GM12891 (cell line): ENCODE measurements around the gene NSUN7.

Experiments used
- PAX5 ChIP-seq: IDR thresholded peaks from 2 replicates; pipeline ENCODE4 v1.6.1; 2011; ENCODE audit warnings: low read length, moderate library complexity, mild to moderate bottlenecking; ENCODE audit not compliant: insufficient read depth, severe bottlenecking
- POLR2A ChIP-seq: IDR thresholded peaks from 2 replicates; pipeline ENCODE4 v1.6.1; 2011; ENCODE audit warnings: low read depth, low read length, control low read depth
- POLR2AphosphoS5 ChIP-seq: IDR thresholded peaks from 2 replicates; pipeline ENCODE4 v1.6.1; 2011; ENCODE audit warnings: low read depth, low read length, control low read depth
- SPI1 ChIP-seq: IDR thresholded peaks from 2 replicates; pipeline ENCODE4 v1.6.1; 2011; ENCODE audit warnings: low read depth, low read length, control low read depth
- TAF1 ChIP-seq: IDR thresholded peaks from 2 replicates; pipeline ENCODE4 v1.6.1; 2011; ENCODE audit warnings: low read depth, low read length, control low read depth

DNA sequence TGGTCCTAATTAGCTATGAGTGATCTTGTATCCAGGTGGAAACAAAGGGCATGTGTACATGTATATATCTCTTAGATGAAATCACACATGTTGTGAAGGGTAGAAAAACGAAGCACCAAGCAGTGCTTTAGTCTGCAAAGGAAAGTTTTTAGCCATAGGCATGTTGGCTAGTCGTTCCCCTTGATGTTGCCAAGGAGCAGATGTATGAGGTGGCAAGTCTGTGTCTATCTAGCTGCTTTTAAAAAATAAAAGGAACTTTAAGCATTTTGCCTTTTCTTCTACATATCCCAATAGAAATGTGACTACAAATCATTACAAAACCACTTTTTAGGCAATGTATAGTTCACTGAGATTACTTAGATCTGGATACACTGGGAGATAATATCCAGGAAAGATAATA, 63.1 kb downstream of the NSUN7 start:
- TF ChIP-seq POLR2A (no peak), PAX5 (no peak), POLR2AphosphoS5 (no peak), TAF1 (no peak), SPI1 (no peak)
